GM12878 (cell line): ENCODE data around the gene CRKL.

ENCODE experiments used
- ASH2L ChIP-seq: fragments of 300-600, 200-600 bp; sonication (generic); IDR thresholded peaks from 2 replicates; pipeline ENCODE4 v1.6.1; 2017; ENCODE audit warnings: low read depth, mild to moderate bottlenecking, borderline replicate concordance
- EP300 ChIP-seq, 2 experiments: fragments of 150-350 bp in 1 of 2; IDR thresholded peaks; 2 replicates each; pipeline ENCODE4 v1.6.1; 2011 to 2012; ENCODE audit warnings: low read depth in 2 of 2, low read length in 2 of 2, borderline replicate concordance in 1 of 2, improper control_type of control experiment in 1 of 2, inconsistent platforms in 1 of 2; ENCODE audit not compliant: control insufficient read depth in 1 of 2
- EZH2 ChIP-seq: IDR thresholded peaks from 2 replicates; pipeline ENCODE4 v1.6.1; 2012; ENCODE audit warnings: low read depth, mild to moderate bottlenecking, control low read depth, inconsistent platforms, low read length, borderline replicate concordance; ENCODE audit not compliant: control insufficient read depth
- POLR2A ChIP-seq: IDR thresholded peaks from 2 replicates; pipeline ENCODE4 v1.6.1; 2011; ENCODE audit warnings: low read depth, mild to moderate bottlenecking, low read length
- POLR2AphosphoS5 ChIP-seq: IDR thresholded peaks from 2 replicates; pipeline ENCODE4 v1.6.1; 2011; ENCODE audit warnings: mild to moderate bottlenecking, low read length, inconsistent platforms
- ZBTB11 ChIP-seq: fragments of 450-650 bp; formaldehyde crosslinking; IDR thresholded peaks from 2 replicates; pipeline ENCODE4 v1.5.0; 2022; ENCODE audit warnings: mild to moderate bottlenecking, missing genetic modification characterization
- ZNF592 ChIP-seq: fragments of 450-650 bp; IDR thresholded peaks from 2 replicates; pipeline ENCODE4 v1.6.1; 2017; ENCODE audit warnings: mild to moderate bottlenecking, moderate library complexity
- ZNF687 ChIP-seq: fragments of 450-650 bp; IDR thresholded peaks from 2 replicates; pipeline ENCODE4 v1.6.1; 2017; ENCODE audit warnings: mild to moderate bottlenecking, moderate library complexity
- ZZZ3 ChIP-seq: IDR thresholded peaks from 2 replicates; pipeline ENCODE4 v1.6.1; 2011; ENCODE audit warnings: low read depth; ENCODE audit not compliant: control insufficient read depth, insufficient read length
- TF ChIP-seq, protein P1 (sequence below): IDR thresholded peaks from 2 replicates; pipeline ENCODE4 v1.6.1; 2011; ENCODE audit warnings: low read depth, mild to moderate bottlenecking, low read length, moderate library complexity, borderline replicate concordance; ENCODE audit errors: extremely low read depth
- TF ChIP-seq, protein P2 (sequence below): IDR thresholded peaks from 2 replicates; pipeline ENCODE4 v1.6.1; 2011; ENCODE audit warnings: borderline replicate concordance, low read depth, mild to moderate bottlenecking, moderate library complexity, mixed read lengths, low read length; ENCODE audit not compliant: insufficient read depth; ENCODE audit errors: extremely low read length

GRCh38 chr22:20988573-20989322, 71.5 kb downstream of the CRKL start:
- no peak for TF ChIP-seq POLR2AphosphoS5
- TF ChIP-seq ZNF592: no peak
- no peak for TF ChIP-seq EP300 (IDR thresholded peaks at IDR 0.05; ENCODE audit: borderline replicate concordance in 1 of 2, control insufficient read depth in 1 of 2, low read depth in 2 of 2, low read length in 2 of 2)
- no peak for TF ChIP-seq ZZZ3
- no peak for TF ChIP-seq EZH2
- TF ChIP-seq ASH2L: no peak
- TF ChIP-seq, protein P1, sequence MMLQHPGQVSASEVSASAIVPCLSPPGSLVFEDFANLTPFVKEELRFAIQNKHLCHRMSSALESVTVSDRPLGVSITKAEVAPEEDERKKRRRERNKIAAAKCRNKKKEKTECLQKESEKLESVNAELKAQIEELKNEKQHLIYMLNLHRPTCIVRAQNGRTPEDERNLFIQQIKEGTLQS: no peak
- no peak for TF ChIP-seq POLR2A
- TF ChIP-seq, protein P2, sequence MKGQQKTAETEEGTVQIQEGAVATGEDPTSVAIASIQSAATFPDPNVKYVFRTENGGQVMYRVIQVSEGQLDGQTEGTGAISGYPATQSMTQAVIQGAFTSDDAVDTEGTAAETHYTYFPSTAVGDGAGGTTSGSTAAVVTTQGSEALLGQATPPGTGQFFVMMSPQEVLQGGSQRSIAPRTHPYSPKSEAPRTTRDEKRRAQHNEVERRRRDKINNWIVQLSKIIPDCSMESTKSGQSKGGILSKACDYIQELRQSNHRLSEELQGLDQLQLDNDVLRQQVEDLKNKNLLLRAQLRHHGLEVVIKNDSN: no peak
- no peak for TF ChIP-seq ZNF687
- TF ChIP-seq ZBTB11 (CRISPR knock-in tag): no peak
